ENCODE measurements around the gene DTX4. TPM values are rescaled to one million over a fixed set of nuclear protein-coding genes. Genes with fewer than 3 reads are reported as not detected.

Gene DTX4
- total RNA-seq, 1 donor from 2014 or later: 24.2 TPM

- ATAC-seq (ENCODE audit: low read depth) (no peak), DNase-seq (no peak)
- TF ChIP-seq CTCF (IDR thresholded peaks at IDR 0.05): no peak
- Mint-ChIP-seq H3K4me3 (no peak overlapping the region), H3K9me3 (no peaks in the 10 kb centered on the region), H3K4me1 (peaks cover 51% of the 10 kb centered on the region), H3K27ac (no peak overlapping the region), H3K36me3 (ENCODE audit: low read depth) (peaks cover 5% of the 10 kb centered on the region), H3K27me3 (no peaks in the 10 kb centered on the region)
- CTCF ChIA-PET: interaction anchor here (0.7 to 4.7 kb wide), 4 partner anchors 8 to 45 kb away, joined by 3 to 84 read pairs (median 4); partner anchors contain the start of gene FAM111A
- intact Hi-C loops (cut with micrococcal nuclease): loop anchor here (5.0 to 10.0 kb wide), 5 partner anchors 97 to 1662 kb away; partner anchors contain the start of genes SLC43A1 and UBE2L6
- POLR2A ChIA-PET: interaction anchor here (1.0 to 4.8 kb wide), 2 partner anchors 11 to 12 kb away, joined by 3 to 53 read pairs; partner anchors contain the start of gene FAM111A
Observed at GRCh38 chr11:59154610-59155009, 17.3 kb upstream of the DTX4 start.

- no peaks in the 10 kb centered on the region for H3K36me3 Mint-ChIP-seq (ENCODE audit: low read depth)
- no peak for TF ChIP-seq CTCF (IDR thresholded peaks at IDR 0.05)
- no peak for DNase-seq
- ATAC-seq (ENCODE audit: low read depth): no peak
- no peaks in the 10 kb centered on the region for H3K9me3 Mint-ChIP-seq
- H3K4me3 Mint-ChIP-seq: no peak overlapping the region
- no peak overlapping the region for H3K27ac Mint-ChIP-seq
- intact Hi-C loops (cut with micrococcal nuclease): loop anchor here (5.0 to 10.0 kb wide), 5 partner anchors 100 to 1665 kb away; partner anchors contain the start of genes SLC43A1 and UBE2L6
- peaks cover 37% of the 10 kb centered on the region for H3K4me1 Mint-ChIP-seq
- POLR2A ChIA-PET: interaction anchor here (0.5 to 4.8 kb wide), 10 partner anchors 9 to 580 kb away, joined by 3 to 53 read pairs (median 5); partner anchors contain the start of genes FAM111A and FAM111B
- CTCF ChIA-PET: interaction anchor here (0.6 to 4.7 kb wide), 19 partner anchors 11 to 590 kb away, joined by 3 to 97 read pairs (median 13); partner anchors contain the start of genes DTX4, FAM111A and FAM111B
- no peaks in the 10 kb centered on the region for H3K27me3 Mint-ChIP-seq
Observed at GRCh38 chr11:59157433-59157832, 14.5 kb upstream of the DTX4 start.

- ATAC-seq (ENCODE audit: low read depth): peak; percentile 99
- H3K27ac Mint-ChIP-seq: peak overlapping the region; percentile 77
- no peaks in the 10 kb centered on the region for H3K9me3 Mint-ChIP-seq
- DNase-seq: no peak
- intact Hi-C loops (cut with micrococcal nuclease): loop anchor here (1.0 to 10.0 kb wide), 9 partner anchors 16 to 1666 kb away; partner anchors contain the start of genes FAM111A, SLC43A1 and UBE2L6
- peak overlapping the region; percentile 55 for H3K4me3 Mint-ChIP-seq
- TF ChIP-seq CTCF (IDR thresholded peaks at IDR 0.05): no peak
- peaks cover 27% of the 10 kb centered on the region for H3K4me1 Mint-ChIP-seq
- ChIA-PET POLR2A (interaction anchor here (0.5 to 4.8 kb wide), 20 partner anchors 10 to 1641 kb away, joined by 3 to 53 read pairs (median 4); partner anchors contain the start of genes DTX4, FAM111A, FAM111B and LPXN), CTCF (interaction anchor here (0.6 to 4.7 kb wide), 45 partner anchors 12 to 1360 kb away, joined by 3 to 97 read pairs (median 4); partner anchors contain the start of genes DTX4, FAM111A, FAM111B and MPEG1)
- no peaks in the 10 kb centered on the region for H3K36me3 Mint-ChIP-seq (ENCODE audit: low read depth)
- H3K27me3 Mint-ChIP-seq: no peaks in the 10 kb centered on the region
Observed at GRCh38 chr11:59158206-59159068, 13.5 kb upstream of the DTX4 start.

GRCh38 chr11:59164028-59164427, 7.9 kb upstream of the DTX4 start:
- intact Hi-C loops (cut with micrococcal nuclease): no loop called here
- DNase-seq: no peak
- ATAC-seq (ENCODE audit: low read depth): no peak
- Mint-ChIP-seq H3K27me3 (no peaks in the 10 kb centered on the region), H3K4me3 (no peak overlapping the region), H3K27ac (no peak overlapping the region), H3K4me1 (peaks cover 2% of the 10 kb centered on the region), H3K9me3 (no peaks in the 10 kb centered on the region), H3K36me3 (ENCODE audit: low read depth) (no peaks in the 10 kb centered on the region)
- TF ChIP-seq CTCF (IDR thresholded peaks at IDR 0.05): no peak
- CTCF ChIA-PET: interaction anchor here (0.6 to 1.0 kb wide), 4 partner anchors 9 to 596 kb away, joined by 3 to 5 read pairs (median 3); no protein-coding TSS in a partner anchor
- POLR2A ChIA-PET: interaction anchor here (0.6 kb wide), 1 partner anchor 107 kb away, joined by 6 read pairs; no protein-coding TSS in a partner anchor
